Mucosa of descending colon (tissue), 3 donors: ENCODE results near the gene PDGFC. TPM values are rescaled to one million over a fixed set of nuclear protein-coding genes. Genes with fewer than 3 reads are reported as not detected.

Experiments
- ATAC-seq: fragments of 200-7000 bp; cut with Tn5 transposase; one replicate; pipeline ENCODE4 v1.9.1; 2020; ENCODE audit warnings: mild to moderate bottlenecking, moderate library complexity
- DNase-seq, 3 donors: peaks; one replicate each; pipeline ENCODE4 v3.0.0-alpha.2; 2020
- H3K36me3 ChIP-seq: fragments of 200-600 bp; one replicate; pipeline ENCODE4 v1.8.0; 2021; ENCODE audit warnings: low read depth, mild to moderate bottlenecking
- H3K4me1 ChIP-seq: fragments of 200-600 bp; one replicate; pipeline ENCODE4 v1.8.0; 2021; ENCODE audit warnings: low read depth, mild to moderate bottlenecking
- H3K4me3 ChIP-seq: fragments of 200-600 bp; one replicate; pipeline ENCODE4 v1.8.0; 2021; ENCODE audit warnings: mild to moderate bottlenecking
- H3K9me3 ChIP-seq: fragments of 200-600 bp; one replicate; pipeline ENCODE4 v1.8.0; 2021; ENCODE audit warnings: mild to moderate bottlenecking
- intact Hi-C, 2 donors: fragments of 100-400 bp; cut with DNase I in 1 of 2; cut with micrococcal nuclease in 1 of 2; formaldehyde crosslinking; loops; one replicate each; pipeline versions ENCODE4 v1.11.0 to v1.11.1; 2022; cut with DNase I, micrococcal nuclease
- total RNA-seq, 3 donors: library from RNA; stranded (reverse); fragmentation: NEBNext Ultra II Directional in 2 of 3; extraction: Animal tissue kit (Norgen Biotek cat#: 25700) in 2 of 3; gene quantifications; one replicate each; pipeline versions ENCODE4 v1.2.1 to v1.2.4, GENCODE V29; 2021 to 2023
- TF ChIP-seq, protein P1 (sequence below): fragments of 200-600 bp; IDR thresholded peaks from one replicate; pipeline ENCODE4 v1.8.0; 2022; ENCODE audit warnings: antibody characterized with exemption, mild to moderate bottlenecking
- donor health status: DM: no; HTN: no; CAD: no; lungs with moderate emphysema.
- donor health status: DM: no; HTN: no; CAD: no.
- donor health status: DM: no; HTN: yes; CAD: no.

PDGFC gene
- total RNA-seq, 3 donors from 2014 or later = 3.9 to 27.9 (median 6.1) TPM

GRCh38 chr4:156961196-156962057 is 10.2 kb downstream of the PDGFC start:
- ATAC-seq = no peak
- no peaks in the 10 kb centered on the region for H3K9me3 ChIP-seq
- DNase-seq = no peak
- TF ChIP-seq, protein P1, sequence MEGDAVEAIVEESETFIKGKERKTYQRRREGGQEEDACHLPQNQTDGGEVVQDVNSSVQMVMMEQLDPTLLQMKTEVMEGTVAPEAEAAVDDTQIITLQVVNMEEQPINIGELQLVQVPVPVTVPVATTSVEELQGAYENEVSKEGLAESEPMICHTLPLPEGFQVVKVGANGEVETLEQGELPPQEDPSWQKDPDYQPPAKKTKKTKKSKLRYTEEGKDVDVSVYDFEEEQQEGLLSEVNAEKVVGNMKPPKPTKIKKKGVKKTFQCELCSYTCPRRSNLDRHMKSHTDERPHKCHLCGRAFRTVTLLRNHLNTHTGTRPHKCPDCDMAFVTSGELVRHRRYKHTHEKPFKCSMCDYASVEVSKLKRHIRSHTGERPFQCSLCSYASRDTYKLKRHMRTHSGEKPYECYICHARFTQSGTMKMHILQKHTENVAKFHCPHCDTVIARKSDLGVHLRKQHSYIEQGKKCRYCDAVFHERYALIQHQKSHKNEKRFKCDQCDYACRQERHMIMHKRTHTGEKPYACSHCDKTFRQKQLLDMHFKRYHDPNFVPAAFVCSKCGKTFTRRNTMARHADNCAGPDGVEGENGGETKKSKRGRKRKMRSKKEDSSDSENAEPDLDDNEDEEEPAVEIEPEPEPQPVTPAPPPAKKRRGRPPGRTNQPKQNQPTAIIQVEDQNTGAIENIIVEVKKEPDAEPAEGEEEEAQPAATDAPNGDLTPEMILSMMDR = no peak
- intact Hi-C loops = loop anchor here in 1 of 2 donors (10.0 kb wide), 1 partner anchor 667 kb away; no protein-coding TSS in a partner anchor
- no peaks in the 10 kb centered on the region for H3K36me3 ChIP-seq
- no peak overlapping the region for H3K4me3 ChIP-seq
- peaks cover 7% of the 10 kb centered on the region for H3K4me1 ChIP-seq

DNA sequence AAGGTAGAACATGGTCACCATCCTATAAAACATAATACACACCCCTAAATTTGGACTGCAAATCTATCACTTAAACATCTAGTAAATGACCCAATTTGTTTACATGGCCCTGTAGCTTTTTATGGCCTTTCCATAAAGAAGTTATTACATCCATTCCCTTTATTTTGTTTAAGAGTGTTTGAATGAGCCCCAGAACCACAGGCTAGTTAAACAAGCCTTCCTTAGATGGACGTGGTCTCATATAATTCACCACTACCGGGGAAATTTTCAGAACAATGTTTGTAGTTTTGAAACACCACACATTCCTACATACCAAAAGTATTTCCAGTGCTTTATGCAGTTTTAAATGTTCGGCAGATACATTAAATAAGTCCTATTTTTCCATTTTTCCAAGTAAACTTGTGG is 12.3 kb downstream of the PDGFC start:
- TF ChIP-seq, protein P1 = no peak
- no peak for DNase-seq
- H3K4me3 ChIP-seq = no peak overlapping the region
- no peak for ATAC-seq
- H3K36me3 ChIP-seq = no peaks in the 10 kb centered on the region
- peaks cover 7% of the 10 kb centered on the region for H3K4me1 ChIP-seq
- intact Hi-C loops = no loop called here
- H3K9me3 ChIP-seq = no peaks in the 10 kb centered on the region

DNA sequence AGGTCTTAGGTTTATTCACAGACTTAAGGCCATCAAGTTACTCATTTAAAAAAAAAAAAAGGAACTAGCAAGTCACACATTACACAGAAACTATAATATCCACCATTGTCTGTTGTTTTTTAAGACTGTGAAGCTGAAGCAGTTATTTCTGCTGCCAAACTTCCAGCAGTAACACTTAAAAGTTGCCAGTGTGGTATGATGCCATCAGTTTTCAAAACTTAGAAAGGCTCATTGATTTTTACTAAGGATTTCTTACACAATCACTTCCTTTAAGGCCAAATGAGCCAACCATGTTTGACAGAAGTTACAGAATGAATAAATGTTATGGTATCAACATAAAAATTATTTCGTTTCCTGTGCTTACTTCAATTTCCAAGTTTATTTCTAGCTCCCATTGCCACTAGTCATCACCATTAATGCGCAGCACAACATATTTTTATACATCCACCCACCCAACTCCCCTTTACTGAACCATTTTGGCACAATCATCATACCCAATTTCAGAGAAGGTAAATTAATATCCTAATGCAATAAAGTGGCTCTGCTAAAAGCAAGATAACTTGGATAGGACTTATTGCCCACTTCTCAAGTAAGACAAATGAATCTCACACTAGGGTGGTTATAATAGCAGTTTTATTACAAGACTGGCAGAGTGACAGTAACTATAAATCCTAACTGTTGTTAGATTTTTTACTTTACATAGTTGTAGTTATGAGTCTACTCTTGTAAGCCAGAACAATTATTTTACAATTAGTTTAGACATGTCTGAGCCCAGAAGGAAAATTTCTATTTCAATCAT is 13.1 kb downstream of the PDGFC start:
- Histone ChIP-seq H3K4me1 (peaks cover 7% of the 10 kb centered on the region), H3K36me3 (no peaks in the 10 kb centered on the region), H3K9me3 (no peaks in the 10 kb centered on the region), H3K4me3 (no peak overlapping the region)
- TF ChIP-seq, protein P1 = no peak
- ATAC-seq = no peak
- no peak for DNase-seq
- intact Hi-C loops = no loop called here

- no peaks in the 10 kb centered on the region for H3K36me3 ChIP-seq
- no peak overlapping the region for H3K4me3 ChIP-seq
- ATAC-seq (no peak), DNase-seq (no peak)
- TF ChIP-seq, protein P1 = no peak
- peaks cover 7% of the 10 kb centered on the region for H3K4me1 ChIP-seq
- no peaks in the 10 kb centered on the region for H3K9me3 ChIP-seq
- intact Hi-C loops = no loop called here
Observed at GRCh38 chr4:156957556-156957955, 14.0 kb downstream of the PDGFC start.

DNA sequence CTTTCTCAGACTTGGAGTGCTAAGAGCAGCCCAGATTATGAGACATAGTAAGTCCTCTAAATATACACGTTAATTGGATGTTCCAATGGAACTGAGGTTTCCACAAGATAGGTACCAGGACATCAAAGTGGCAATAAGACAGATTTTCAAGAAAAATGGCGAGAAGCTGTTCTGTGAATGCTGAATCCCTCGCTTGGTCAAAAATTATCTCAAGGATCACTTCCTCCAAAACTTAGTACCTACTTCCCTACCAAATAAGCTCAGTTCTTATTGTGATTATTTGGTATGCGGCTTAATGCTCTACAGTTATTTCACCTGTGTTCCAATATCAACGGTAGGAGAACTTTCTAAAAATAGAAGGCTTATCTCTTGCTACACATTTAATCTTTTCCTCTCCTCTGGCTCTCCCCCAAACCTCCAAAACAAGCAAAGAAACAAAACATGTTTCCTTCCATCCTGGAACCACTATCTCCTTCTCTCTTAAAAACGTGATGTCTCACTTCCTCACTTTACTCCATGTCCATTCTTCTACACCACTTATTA is 14.7 kb downstream of the PDGFC start:
- intact Hi-C loops = no loop called here
- ATAC-seq = no peak
- no peak for DNase-seq
- H3K4me3 ChIP-seq = no peak overlapping the region
- no peaks in the 10 kb centered on the region for H3K36me3 ChIP-seq
- H3K4me1 ChIP-seq = peaks cover 7% of the 10 kb centered on the region
- no peaks in the 10 kb centered on the region for H3K9me3 ChIP-seq
- TF ChIP-seq, protein P1 = no peak
